Measurements from ENCODE around the gene AQP3. TPM values are rescaled to one million over a fixed set of nuclear protein-coding genes. Genes with fewer than 3 reads are reported as not detected.
A peak's percentile ranks its signal among the peaks of the same experiment; 100 is the strongest.

AQP3 gene
- total and polyA plus RNA-seq, 9 of the 15 experiments (the other 6 are each of a cell fraction or from before 2014, with no cell fraction given): 4.2 to 31.5 (median 17.6) TPM

- no peak for TF ChIP-seq TFE3 (CRISPR knock-in tag; IDR thresholded peaks at IDR 0.05)
- TF ChIP-seq HNRNPUL1 (IDR thresholded peaks at IDR 0.05; ENCODE audit: low read length): no peak
- no peak for TF ChIP-seq HNRNPH1 (optimal IDR thresholded peaks at IDR 0.05; ENCODE audit: low read depth, low read length)
- TF ChIP-seq CCNT2 (IDR thresholded peaks at IDR 0.05; ENCODE audit: borderline replicate concordance, extremely low read depth, insufficient read length, low read depth, low read length): no peak
- no peak for TF ChIP-seq ZC3H8 (IDR thresholded peaks at IDR 0.05)
- no peak for TF ChIP-seq NFXL1 (CRISPR knock-in tag; IDR thresholded peaks at IDR 0.05)
- TF ChIP-seq DPF2 (IDR thresholded peaks at IDR 0.05): peak; percentile 70
- TF ChIP-seq MCM5 (IDR thresholded peaks at IDR 0.05; ENCODE audit: low read depth): no peak
- TF ChIP-seq HCFC1 (IDR thresholded peaks at IDR 0.05; ENCODE audit: low read depth, low read length): no peak
- no peak for TF ChIP-seq TARDBP (IDR thresholded peaks at IDR 0.05)
- TF ChIP-seq XRCC5 (IDR thresholded peaks at IDR 0.05; ENCODE audit: low read depth, low read length): no peak; the same call in 1 of the 2 replicates
- no peak for TF ChIP-seq CHCHD3 (CRISPR knock-in tag; IDR thresholded peaks at IDR 0.05)
- no peak for TF ChIP-seq RBM15 (IDR thresholded peaks at IDR 0.05; ENCODE audit: insufficient read depth, low read length)
- no peak for TF ChIP-seq ZZZ3 (IDR thresholded peaks at IDR 0.05)
- TF ChIP-seq E2F6 (IDR thresholded peaks at IDR 0.05; ENCODE audit: borderline replicate concordance in 1 of 2, extremely low read depth in 1 of 2, insufficient read depth in 1 of 2, insufficient read length in 1 of 2, low read depth in 1 of 2, low read length in 1 of 2, poor library complexity in 1 of 2, severe bottlenecking in 1 of 2): peak in 1 of 2 experiments; percentile 53
- TF ChIP-seq NBN (IDR thresholded peaks at IDR 0.05; ENCODE audit: low read depth): no peak
- no peak for TF ChIP-seq ERF (CRISPR knock-in tag; IDR thresholded peaks at IDR 0.05)
- no peak for TF ChIP-seq IRF9 (tag; IDR thresholded peaks at IDR 0.05)
- no peak for TF ChIP-seq BDP1 (IDR thresholded peaks at IDR 0.05; ENCODE audit: insufficient read depth, insufficient read length)
- TF ChIP-seq TAF9B (IDR thresholded peaks at IDR 0.05; ENCODE audit: partially characterized antibody): peak; percentile 91
- no peak for TF ChIP-seq DLX4 (CRISPR knock-in tag; IDR thresholded peaks at IDR 0.05)
- no peak for TF ChIP-seq ZFP36 (IDR thresholded peaks at IDR 0.05; ENCODE audit: low read depth, low read length, partially characterized antibody)
- TF ChIP-seq MLX (CRISPR knock-in tag; conservative IDR thresholded peaks at IDR 0.05): no peak
- no peak for TF ChIP-seq TEAD2 (tag; IDR thresholded peaks at IDR 0.05)
- TF ChIP-seq ZNF77 (CRISPR knock-in tag; IDR thresholded peaks at IDR 0.05): no peak
Observed at GRCh38 chr9:33446946-33447798, at the start of gene AQP3 (continued).

Measured in K562 (cell line).